GM21786 (cell line): Measurements from ENCODE around the gene ARSG.

Experiments used
- ATAC-seq: cut with Tn5 transposase; IDR thresholded peaks from one replicate; pipeline ENCODE4 v1.9.1; 2021; ENCODE audit not compliant: unreplicated experiment

ARSG gene

DNA sequence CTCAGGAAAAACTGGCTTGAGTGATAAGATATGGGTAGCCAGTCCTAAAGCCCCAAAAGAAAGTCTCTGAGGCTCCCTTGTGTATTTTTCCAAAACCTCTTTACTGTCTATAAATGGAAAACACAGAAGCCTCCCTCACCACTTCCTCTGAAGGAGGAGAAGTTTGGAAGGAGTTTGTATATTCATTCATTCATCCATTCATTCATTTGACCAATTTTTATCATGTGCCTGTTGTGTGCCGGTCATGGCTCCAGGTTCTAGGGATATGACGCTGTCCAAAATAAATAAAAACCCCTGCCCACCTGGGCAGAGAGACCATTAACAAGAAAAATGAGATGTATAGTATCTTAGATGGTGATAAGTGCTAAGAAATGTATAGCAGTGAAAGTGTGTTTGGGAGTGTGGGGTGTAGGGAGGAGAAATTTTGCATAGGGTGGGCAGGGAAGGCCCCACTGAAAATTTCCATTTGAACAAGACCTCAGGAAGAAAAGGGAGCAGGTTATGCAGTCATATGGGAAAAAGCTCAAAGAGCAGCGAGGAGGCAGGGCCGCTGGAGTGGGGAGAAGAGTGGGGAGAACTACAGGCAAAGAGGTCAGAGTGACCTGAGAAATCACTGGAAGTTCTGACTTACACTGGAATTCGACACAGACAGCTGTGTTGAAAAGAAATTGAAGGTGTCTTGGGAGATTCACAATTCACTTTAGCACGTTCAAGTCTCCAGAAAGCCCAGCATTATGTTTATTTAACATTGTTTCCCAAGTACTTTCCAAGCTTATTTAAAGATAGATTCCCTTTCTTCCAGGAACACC, 172.1 kb downstream of the ARSG start:
- no peak for ATAC-seq

DNA sequence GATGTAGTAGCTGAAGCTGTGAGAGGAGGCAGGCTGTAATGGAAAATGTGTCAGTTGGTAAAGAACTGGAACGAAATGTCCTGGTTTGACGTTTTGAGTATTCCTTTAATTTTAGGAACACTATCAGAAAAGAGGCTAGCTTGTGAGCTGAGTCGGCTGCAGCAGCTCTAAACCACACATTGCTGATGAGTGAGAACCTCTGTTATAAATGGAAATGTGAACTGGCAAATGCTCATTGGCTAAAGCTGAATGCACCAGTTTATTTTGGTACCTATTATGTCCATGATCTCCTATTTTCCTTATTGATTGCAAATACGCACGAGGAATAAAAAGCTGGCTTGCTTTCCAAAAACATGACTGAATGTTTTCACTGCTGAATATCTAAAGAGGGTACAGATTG, 177.0 kb downstream of the ARSG start:
- no peak for ATAC-seq

DNA sequence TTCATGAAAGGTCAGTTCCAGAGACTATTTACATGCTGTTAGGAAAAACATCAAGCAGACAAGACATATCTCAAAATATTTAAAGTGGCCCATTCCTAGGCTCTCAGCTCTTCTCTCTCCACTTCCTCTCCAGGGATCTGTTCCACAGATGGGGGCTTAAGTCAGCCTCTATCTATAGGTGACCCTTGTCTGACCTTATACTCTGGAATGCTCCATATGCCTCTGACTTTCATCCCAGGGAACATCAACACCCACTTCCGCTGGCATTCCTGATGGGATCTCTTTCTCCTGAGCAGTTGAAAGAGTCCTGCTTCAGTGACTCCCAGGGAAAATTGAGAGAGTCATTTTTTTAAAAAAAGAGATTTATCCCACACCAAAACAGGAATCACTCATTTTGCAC, 177.5 kb downstream of the ARSG start:
- no peak for ATAC-seq
